Astrocyte of the spinal cord (primary cell): Measurements from ENCODE around the gene HCRTR1.

ENCODE experiments used
- DNase-seq: peaks from one replicate; pipeline ENCODE4 v3.0.0; 2011; ENCODE audit warnings: low read depth, low spot score
- H3K4me3 ChIP-seq: 2 replicates; pipeline ENCODE4 v1.5.1; 2011; ENCODE audit warnings: low read depth, mild to moderate bottlenecking, low read length, moderate library complexity
- CTCF ChIP-seq: IDR thresholded peaks from 2 replicates; pipeline ENCODE4 v1.5.1; 2012; ENCODE audit warnings: low read depth, mild to moderate bottlenecking, low read length, inconsistent platforms
- in situ Hi-C: cut with HindIII; loops from 2 replicates; pipeline ENCODE4 v1.10.0; 2017; ENCODE audit warnings: low sequenced_read_pairs

HCRTR1 gene

GRCh38 chr1:31643976-31644559, 26.6 kb downstream of the HCRTR1 start:
- no peak for TF ChIP-seq CTCF
- in situ Hi-C loops, result no loop called here
- no peak for DNase-seq
- peak overlapping the region; percentile 86 for H3K4me3 ChIP-seq

GRCh38 chr1:31644560-31645273, 27.2 kb downstream of the HCRTR1 start, which contains the start of gene PEF1:
Gene PEF1 (minus strand): TSS chr1:31644876. CDS start chr1:31644864, 12 bp downstream.
- DNase-seq, result peak; percentile 98
- peak within 1 kb of the TSS; percentile 86 for H3K4me3 ChIP-seq
- in situ Hi-C loops, result no loop called here
- TF ChIP-seq CTCF, result no peak

GRCh38 chr1:31645274-31645568, 27.7 kb downstream of the HCRTR1 start:
- no peak for TF ChIP-seq CTCF
- in situ Hi-C loops, result no loop called here
- H3K4me3 ChIP-seq, result peak overlapping the region; percentile 86
- DNase-seq, result no peak

- in situ Hi-C loops, result no loop called here
- TF ChIP-seq CTCF, result no peak
Measured at GRCh38 chr1:31646259-31646960, 28.9 kb downstream of the HCRTR1 start.

GRCh38 chr1:31647106-31647505, 29.6 kb downstream of the HCRTR1 start:
- H3K4me3 ChIP-seq, result no peak overlapping the region
- no peak for DNase-seq
- no peak for TF ChIP-seq CTCF
- in situ Hi-C loops, result no loop called here

More at GRCh38 chr1:31646259-31646960, 28.9 kb downstream of the HCRTR1 start:
- DNase-seq, result no peak
- no peak overlapping the region for H3K4me3 ChIP-seq

- no peak for DNase-seq
- in situ Hi-C loops, result no loop called here
- no peak overlapping the region for H3K4me3 ChIP-seq
- TF ChIP-seq CTCF, result no peak
Measured at GRCh38 chr1:31648190-31648589, 30.7 kb downstream of the HCRTR1 start.
